ENCODE measurements around the gene LIN7B. TPM values are rescaled to one million over a fixed set of nuclear protein-coding genes. Genes with fewer than 3 reads are reported as not detected.

LIN7B gene
- total and polyA plus RNA-seq, 2 of the 13 experiments (the other 11 are each of a cell fraction or from before 2014, with no cell fraction given), result 5.3 to 7.6 TPM

GRCh38 chr19:49102303-49102702, 11.9 kb upstream of the LIN7B start:
- Histone ChIP-seq H3K27ac (ENCODE audit: extremely low read length, insufficient read depth, low read length) (no peak overlapping the region), H3K4me2 (ENCODE audit: low read depth, low read length) (no peak overlapping the region), H3K4me3 (replicated peaks in 1 of 3; ENCODE audit: insufficient read depth in 1 of 3, low read depth in 2 of 3, low read length in 3 of 3) (no peak overlapping the region), H2AFZ (ENCODE audit: low read length) (no peak overlapping the region), H3K9me3 (ENCODE audit: low read length) (no peaks in the 10 kb centered on the region), H3K36me3 (replicated peaks in 1 of 2; ENCODE audit: control insufficient read depth in 1 of 2, insufficient read depth in 2 of 2, low read length in 2 of 2) (peaks cover 43 to 89% of the 10 kb centered on the region in 2 experiments), H3K27me3 (ENCODE audit: control insufficient read depth in 1 of 2, insufficient read depth in 2 of 2, low read length in 2 of 2) (no peaks in the 10 kb centered on the region), H3K4me1 (ENCODE audit: insufficient read depth, low read length) (no peaks in the 10 kb centered on the region), H3K79me2 (ENCODE audit: insufficient read depth, low read length) (peaks cover 11% of the 10 kb centered on the region), H4K20me1 (ENCODE audit: insufficient read depth, low read length) (peaks cover 36% of the 10 kb centered on the region), H3K9ac (ENCODE audit: insufficient read depth, low read depth, low read length) (no peak overlapping the region)
- POLR2A ChIA-PET, result no interaction called here
- in situ Hi-C loops (cut with HindIII; ENCODE audit: extremely low pct_ligation_motif_present, low pct_unique_long_range_greater_than_20kb) (no loop called here), intact Hi-C loops (cut with micrococcal nuclease; ENCODE audit: unreplicated experiment) (no loop called here)
- BruUV-seq (replicated peaks), result no TSS peak
- WGBS (ENCODE audit: low lambda C conversion rate), result 99% methylated on average over 10 of the region's 12 CpGs
- FAIRE-seq, result no peak
- CTCF ChIA-PET (ENCODE audit: low intra/inter-chr PET ratio, low total read pairs), result no interaction called here
- no peak for ATAC-seq
- TF ChIP-seq SIN3A (IDR thresholded peaks at IDR 0.05; ENCODE audit: borderline replicate concordance, low read depth, low read length) (no peak), AGO2 (optimal IDR thresholded peaks at IDR 0.05; ENCODE audit: low read depth, low read length) (peak; percentile 66), RBM22 (optimal IDR thresholded peaks at IDR 0.05; ENCODE audit: low read length) (peak; percentile 75)
- DNase-seq (ENCODE audit: low spot score), result no peak

GRCh38 chr19:49103331-49104085, 10.7 kb upstream of the LIN7B start:
- Histone ChIP-seq H3K4me2 (ENCODE audit: low read depth, low read length) (no peak overlapping the region), H3K4me1 (ENCODE audit: insufficient read depth, low read length) (no peaks in the 10 kb centered on the region), H3K27me3 (ENCODE audit: control insufficient read depth in 1 of 2, insufficient read depth in 2 of 2, low read length in 2 of 2) (no peaks in the 10 kb centered on the region), H2AFZ (ENCODE audit: low read length) (no peak overlapping the region), H4K20me1 (ENCODE audit: insufficient read depth, low read length) (peaks cover 26% of the 10 kb centered on the region), H3K79me2 (ENCODE audit: insufficient read depth, low read length) (peaks cover 6% of the 10 kb centered on the region), H3K4me3 (replicated peaks in 1 of 3; ENCODE audit: insufficient read depth in 1 of 3, low read depth in 2 of 3, low read length in 3 of 3) (no peak overlapping the region), H3K36me3 (replicated peaks in 1 of 2; ENCODE audit: control insufficient read depth in 1 of 2, insufficient read depth in 2 of 2, low read length in 2 of 2) (peaks cover 38 to 89% of the 10 kb centered on the region in 2 experiments), H3K27ac (ENCODE audit: extremely low read length, insufficient read depth, low read length) (no peak overlapping the region), H3K9ac (ENCODE audit: insufficient read depth, low read depth, low read length) (no peak overlapping the region), H3K9me3 (ENCODE audit: low read length) (no peaks in the 10 kb centered on the region)
- DNase-seq (ENCODE audit: low spot score) (no peak), ATAC-seq (no peak), FAIRE-seq (no peak)
- 94% methylated on average over 22 of the region's 33 CpGs for WGBS (ENCODE audit: low lambda C conversion rate)
- ChIA-PET CTCF (ENCODE audit: low intra/inter-chr PET ratio, low total read pairs) (no interaction called here), POLR2A (no interaction called here)
- TF ChIP-seq AGO2 (optimal IDR thresholded peaks at IDR 0.05; ENCODE audit: low read depth, low read length) (peak; percentile 56), HIVEP1 (CRISPR knock-in tag; IDR thresholded peaks at IDR 0.05) (no peak), RBFOX2 (IDR thresholded peaks at IDR 0.05; ENCODE audit: low read depth, low read length) (peak; percentile 56)
- in situ Hi-C loops (cut with HindIII; ENCODE audit: extremely low pct_ligation_motif_present, low pct_unique_long_range_greater_than_20kb) (no loop called here), intact Hi-C loops (cut with micrococcal nuclease; ENCODE audit: unreplicated experiment) (no loop called here)
- no TSS peak for BruUV-seq (replicated peaks)

Measured in HepG2 (cell line).